Esophagus muscularis mucosa (tissue), 4 donors: Measurements from ENCODE around the gene MYH14. TPM values are rescaled to one million over a fixed set of nuclear protein-coding genes. Genes with fewer than 3 reads are reported as not detected.

Experiments
- DNase-seq: peaks from one replicate; pipeline ENCODE4 v3.0.0-alpha.2; 2017; ENCODE audit errors: extremely low spot score
- H3K27ac ChIP-seq, 4 donors: fragments of 200-600 bp; sonication (generic); replicated peaks in 1 of 4; 1 replicate in 3 of 4; 2 replicates in 1 of 4; pipeline ENCODE4 v1.5.1; 2016 to 2019; ENCODE audit warnings: mild to moderate bottlenecking in 1 of 4
- H3K27me3 ChIP-seq, 4 donors: fragments of 200-600 bp; sonication (generic); one replicate each; pipeline versions ENCODE4 v1.5.1 to v1.6.0; 2016 to 2019
- H3K36me3 ChIP-seq, 4 donors: fragments of 200-600 bp; sonication (generic); one replicate each; pipeline ENCODE4 v1.5.1; 2016 to 2019
- H3K4me1 ChIP-seq, 4 donors: fragments of 200-600 bp; sonication (generic); one replicate each; pipeline ENCODE4 v1.5.1; 2016 to 2019
- H3K4me3 ChIP-seq, 4 donors: fragments of 200-600 bp; sonication (generic); 1 replicate in 2 of 4; 2 replicates in 2 of 4; pipeline ENCODE4 v1.5.1; 2016 to 2019; ENCODE audit warnings: mild to moderate bottlenecking in 4 of 4, moderate library complexity in 1 of 4
- H3K9me3 ChIP-seq, 4 donors: fragments of 200-600 bp; sonication (generic); 1 replicate in 3 of 4; 2 replicates in 1 of 4; pipeline ENCODE4 v1.5.1; 2016 to 2019
- EP300 ChIP-seq: sonication (generic); formaldehyde crosslinking; IDR thresholded peaks from one replicate; pipeline ENCODE4 v1.6.1; 2017; ENCODE audit warnings: antibody characterized with exemption
- POLR2A ChIP-seq: fragments of 450-650 bp; IDR thresholded peaks from one replicate; pipeline ENCODE4 v1.6.1; 2017; ENCODE audit warnings: antibody characterized with exemption, moderate library complexity, mild to moderate bottlenecking, low read depth
- POLR2AphosphoS5 ChIP-seq, 2 donors: sonication (generic); formaldehyde crosslinking; IDR thresholded peaks; one replicate each; pipeline ENCODE4 v1.6.1; 2017; ENCODE audit warnings: antibody characterized with exemption in 2 of 2
- WGBS: methylation state at CpG from one replicate; pipeline ENCODE4 v1.1.5; 2018; 5-methylcytosine and 5-hydroxymethylcytosine counted together
- intact Hi-C: fragments of 100-400 bp; cut with DNase I; formaldehyde crosslinking; loops from one replicate; pipeline ENCODE4 v1.15.1; 2023
- total RNA-seq, 4 donors: library from RNA; depleted of rRNA; stranded (reverse); fragments of >200 nt; gene quantifications; one replicate each; pipeline versions ENCODE4 v1.1.0 to v1.2.1, GENCODE V29; 2016
- TF ChIP-seq, protein P1 (sequence below), 3 experiments: fragments of 200-600 bp in 2 of 3; fragments of 450-650 bp in 1 of 3; sonication (generic) in 2 of 3; IDR thresholded peaks; one replicate each; pipeline ENCODE4 v1.5.1; 2017 to 2019; ENCODE audit warnings: antibody characterized with exemption in 3 of 3, mild to moderate bottlenecking in 2 of 3, moderate library complexity in 1 of 3

Gene MYH14
- total RNA-seq, 4 donors from 2014 or later: 2.5 to 10.1 (median 5.3) TPM

DNA sequence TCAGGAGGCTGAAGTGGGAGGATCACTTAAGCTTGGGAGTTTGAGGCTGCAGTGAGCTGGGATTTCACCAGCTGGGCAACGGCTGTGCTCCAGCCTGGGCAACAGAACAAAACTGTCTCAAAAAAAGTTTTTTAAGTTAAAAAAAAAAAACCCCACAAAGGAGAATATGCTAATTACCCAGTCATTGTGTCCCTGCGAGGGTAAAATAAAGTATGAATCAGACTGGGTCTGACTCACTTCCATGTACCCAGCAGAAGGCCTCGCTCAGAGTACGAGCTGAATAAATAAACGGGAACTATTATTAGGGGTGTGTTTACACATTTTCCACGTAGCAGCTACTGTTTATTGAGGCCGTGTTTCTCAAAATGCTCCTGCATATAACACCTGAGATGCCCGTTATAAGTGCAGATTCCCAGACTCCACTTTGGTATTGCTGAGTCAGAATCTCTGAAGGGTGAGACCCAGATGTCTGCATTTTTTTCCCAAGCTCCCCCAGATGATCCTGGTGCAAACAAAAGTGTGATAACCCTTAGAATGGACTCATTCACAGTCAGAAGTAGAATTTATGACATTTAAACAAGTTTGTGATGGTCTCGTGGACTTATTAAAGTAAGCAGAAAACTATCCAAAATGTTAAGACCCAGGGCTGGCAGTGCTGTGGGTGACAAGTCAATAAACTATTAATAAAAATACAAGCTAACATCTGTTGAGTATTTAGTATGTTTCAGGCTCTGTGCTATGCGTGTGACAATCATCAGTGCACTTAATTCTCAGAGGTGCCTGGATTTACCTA, 97.6 kb downstream of the MYH14 start:
- Histone ChIP-seq H3K27ac (no peak overlapping the region), H3K4me3 (no peak overlapping the region), H3K9me3 (peaks cover 0 to 12% (median 9%) of the 10 kb centered on the region in 4 donors), H3K4me1 (no peaks in the 10 kb centered on the region), H3K36me3 (peaks cover 0 to 44% (median 0%) of the 10 kb centered on the region in 4 donors), H3K27me3 (peaks cover 0 to 15% (median 0%) of the 10 kb centered on the region in 4 donors)
- intact Hi-C loops: no loop called here
- no peak for DNase-seq
- 48% methylated on average over 10 of the region's 10 CpGs for WGBS
- TF ChIP-seq, protein P1, sequence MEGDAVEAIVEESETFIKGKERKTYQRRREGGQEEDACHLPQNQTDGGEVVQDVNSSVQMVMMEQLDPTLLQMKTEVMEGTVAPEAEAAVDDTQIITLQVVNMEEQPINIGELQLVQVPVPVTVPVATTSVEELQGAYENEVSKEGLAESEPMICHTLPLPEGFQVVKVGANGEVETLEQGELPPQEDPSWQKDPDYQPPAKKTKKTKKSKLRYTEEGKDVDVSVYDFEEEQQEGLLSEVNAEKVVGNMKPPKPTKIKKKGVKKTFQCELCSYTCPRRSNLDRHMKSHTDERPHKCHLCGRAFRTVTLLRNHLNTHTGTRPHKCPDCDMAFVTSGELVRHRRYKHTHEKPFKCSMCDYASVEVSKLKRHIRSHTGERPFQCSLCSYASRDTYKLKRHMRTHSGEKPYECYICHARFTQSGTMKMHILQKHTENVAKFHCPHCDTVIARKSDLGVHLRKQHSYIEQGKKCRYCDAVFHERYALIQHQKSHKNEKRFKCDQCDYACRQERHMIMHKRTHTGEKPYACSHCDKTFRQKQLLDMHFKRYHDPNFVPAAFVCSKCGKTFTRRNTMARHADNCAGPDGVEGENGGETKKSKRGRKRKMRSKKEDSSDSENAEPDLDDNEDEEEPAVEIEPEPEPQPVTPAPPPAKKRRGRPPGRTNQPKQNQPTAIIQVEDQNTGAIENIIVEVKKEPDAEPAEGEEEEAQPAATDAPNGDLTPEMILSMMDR (IDR thresholded peaks at IDR 0.05): no peak
- no peak for TF ChIP-seq EP300
- no peak for TF ChIP-seq POLR2A
- no peak for TF ChIP-seq POLR2AphosphoS5 (IDR thresholded peaks at IDR 0.05)

DNA sequence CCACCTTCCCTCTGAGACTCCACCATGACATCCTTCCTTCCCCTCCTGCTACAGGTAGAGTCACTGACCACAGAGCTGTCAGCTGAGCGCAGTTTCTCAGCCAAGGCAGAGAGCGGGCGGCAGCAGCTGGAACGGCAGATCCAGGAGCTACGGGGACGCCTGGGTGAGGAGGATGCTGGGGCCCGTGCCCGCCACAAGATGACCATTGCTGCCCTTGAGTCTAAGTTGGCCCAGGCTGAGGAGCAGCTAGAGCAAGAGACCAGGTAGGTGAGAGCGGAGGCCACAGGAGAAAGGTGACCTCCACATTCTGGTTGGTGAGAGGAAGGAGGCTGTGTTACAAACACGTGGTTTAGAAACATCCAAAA, 98.2 kb downstream of the MYH14 start:
- TF ChIP-seq, protein P1 (IDR thresholded peaks at IDR 0.05): no peak
- TF ChIP-seq POLR2A (no peak), POLR2AphosphoS5 (IDR thresholded peaks at IDR 0.05) (no peak), EP300 (no peak)
- no peak for DNase-seq
- no peaks in the 10 kb centered on the region for H3K4me1 ChIP-seq
- no peak overlapping the region for H3K4me3 ChIP-seq
- peaks cover 0 to 17% (median 0%) of the 10 kb centered on the region in 4 donors for H3K27me3 ChIP-seq
- no peak overlapping the region for H3K27ac ChIP-seq
- peaks cover 0 to 12% (median 9%) of the 10 kb centered on the region in 4 donors for H3K9me3 ChIP-seq
- peaks cover 0 to 49% (median 0%) of the 10 kb centered on the region in 4 donors for H3K36me3 ChIP-seq
- intact Hi-C loops: no loop called here
- WGBS: 81% methylated on average over 9 of the region's 10 CpGs

DNA sequence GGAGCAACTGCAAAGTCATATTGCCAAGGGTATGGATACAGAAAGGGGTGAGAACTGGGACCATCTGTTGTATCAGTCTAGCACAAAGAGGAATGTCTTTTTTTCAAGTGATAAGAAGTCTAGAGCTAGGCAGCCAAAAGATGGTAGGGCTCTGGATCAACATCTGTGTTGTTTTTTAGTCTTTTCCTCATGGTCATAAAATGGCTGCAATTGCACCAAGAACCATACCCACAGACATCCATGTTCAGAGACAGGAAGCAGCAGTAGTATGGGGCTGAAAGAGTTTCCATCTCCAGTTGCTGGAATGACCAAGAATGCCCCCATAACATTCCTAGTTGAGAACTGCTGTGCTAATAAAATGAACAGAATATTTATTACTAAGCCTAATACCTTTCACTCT, 100.1 kb downstream of the MYH14 start:
- peaks cover 0 to 26% (median 17%) of the 10 kb centered on the region in 4 donors for H3K9me3 ChIP-seq
- TF ChIP-seq POLR2A: no peak
- H3K36me3 ChIP-seq: peaks cover 0 to 59% (median 0%) of the 10 kb centered on the region in 4 donors
- H3K27me3 ChIP-seq: peaks cover 0 to 13% (median 0%) of the 10 kb centered on the region in 4 donors
- H3K4me3 ChIP-seq: no peak overlapping the region
- no peaks in the 10 kb centered on the region for H3K4me1 ChIP-seq
- DNase-seq: no peak
- intact Hi-C loops: no loop called here
- no peak overlapping the region for H3K27ac ChIP-seq

DNA sequence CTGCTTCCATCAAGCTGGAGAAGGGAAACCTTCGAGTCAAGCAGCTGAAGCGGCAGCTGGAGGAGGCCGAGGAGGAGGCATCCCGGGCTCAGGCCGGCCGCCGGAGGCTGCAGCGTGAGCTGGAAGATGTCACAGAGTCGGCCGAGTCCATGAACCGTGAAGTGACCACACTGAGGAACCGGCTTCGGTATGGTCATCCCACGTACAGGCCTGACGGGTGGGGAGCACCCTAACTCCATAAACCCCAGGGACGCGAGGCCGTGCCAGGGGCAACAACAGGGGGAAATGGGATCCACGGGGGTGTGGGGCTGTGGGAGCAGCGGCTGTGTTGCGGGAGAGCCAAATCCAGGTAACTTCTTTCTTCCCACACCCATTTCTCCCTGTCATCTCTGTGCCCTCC, 105.6 kb downstream of the MYH14 start:
- no peak for DNase-seq
- WGBS: 89% methylated on average over 21 of the region's 21 CpGs
- H3K4me1 ChIP-seq: peaks cover 0 to 10% (median 5%) of the 10 kb centered on the region in 4 donors
- no peak overlapping the region for H3K4me3 ChIP-seq
- peaks cover 0 to 15% (median 7%) of the 10 kb centered on the region in 4 donors for H3K9me3 ChIP-seq
- H3K36me3 ChIP-seq: peaks cover 0 to 40% (median 4%) of the 10 kb centered on the region in 4 donors
- no peak overlapping the region for H3K27ac ChIP-seq
- H3K27me3 ChIP-seq: peaks cover 3 to 56% (median 30%) of the 10 kb centered on the region in 4 donors
- TF ChIP-seq POLR2A (no peak), EP300 (no peak), POLR2AphosphoS5 (IDR thresholded peaks at IDR 0.05) (no peak)
- TF ChIP-seq, protein P1 (IDR thresholded peaks at IDR 0.05): no peak
- intact Hi-C loops: no loop called here

DNA sequence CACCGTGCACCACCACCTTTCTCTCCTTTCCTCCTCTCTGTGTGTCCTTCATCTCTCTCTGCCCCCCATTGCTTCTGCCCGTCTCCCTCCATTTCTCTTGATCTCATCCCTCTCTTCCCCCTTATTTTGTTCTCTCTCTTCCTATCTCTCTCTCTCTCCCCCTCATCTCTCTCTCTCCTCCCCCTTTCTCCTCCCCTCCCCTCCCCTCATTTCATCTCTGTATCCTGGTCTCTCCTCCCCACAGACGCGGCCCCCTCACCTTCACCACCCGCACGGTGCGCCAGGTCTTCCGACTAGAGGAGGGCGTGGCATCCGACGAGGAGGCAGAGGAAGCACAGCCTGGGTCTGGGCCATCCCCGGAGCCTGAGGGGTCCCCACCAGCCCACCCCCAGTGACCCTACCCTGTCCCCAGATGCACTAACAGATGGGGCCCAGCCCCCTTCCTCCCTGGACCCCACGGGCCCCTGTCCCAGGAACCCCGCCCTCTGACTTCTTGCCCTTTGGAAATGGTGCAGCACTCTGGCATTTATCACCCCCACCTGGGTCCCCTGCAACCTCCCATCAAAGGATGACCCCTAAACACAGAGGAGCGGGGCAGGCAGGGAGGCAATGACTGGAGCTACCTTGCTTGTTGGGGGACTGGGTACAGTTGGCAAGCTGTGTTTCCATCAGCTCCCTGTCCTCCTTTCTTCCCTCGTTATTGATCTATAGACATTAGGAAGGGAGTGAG, 106.1 kb downstream of the MYH14 start:
- Histone ChIP-seq H3K36me3 (peaks cover 0 to 34% (median 4%) of the 10 kb centered on the region in 4 donors), H3K4me1 (peaks cover 0 to 14% (median 5%) of the 10 kb centered on the region in 4 donors), H3K27me3 (peaks cover 3 to 62% (median 36%) of the 10 kb centered on the region in 4 donors), H3K4me3 (no peak overlapping the region), H3K9me3 (peaks cover 0 to 15% (median 7%) of the 10 kb centered on the region in 4 donors), H3K27ac (no peak overlapping the region)
- WGBS: 64% methylated on average over 13 of the region's 16 CpGs
- intact Hi-C loops: no loop called here
- DNase-seq: no peak
- TF ChIP-seq POLR2A (no peak), POLR2AphosphoS5 (IDR thresholded peaks at IDR 0.05) (no peak), EP300 (no peak)
- TF ChIP-seq, protein P1 (IDR thresholded peaks at IDR 0.05): no peak
